GM21528 (cell line): ENCODE data around the gene TTLL6.

Source experiments
- ATAC-seq: cut with Tn5 transposase; IDR thresholded peaks from one replicate; pipeline ENCODE4 v1.9.1; 2021; ENCODE audit warnings: mild to moderate bottlenecking, moderate library complexity; ENCODE audit not compliant: unreplicated experiment, low FRiP score

Gene TTLL6

DNA sequence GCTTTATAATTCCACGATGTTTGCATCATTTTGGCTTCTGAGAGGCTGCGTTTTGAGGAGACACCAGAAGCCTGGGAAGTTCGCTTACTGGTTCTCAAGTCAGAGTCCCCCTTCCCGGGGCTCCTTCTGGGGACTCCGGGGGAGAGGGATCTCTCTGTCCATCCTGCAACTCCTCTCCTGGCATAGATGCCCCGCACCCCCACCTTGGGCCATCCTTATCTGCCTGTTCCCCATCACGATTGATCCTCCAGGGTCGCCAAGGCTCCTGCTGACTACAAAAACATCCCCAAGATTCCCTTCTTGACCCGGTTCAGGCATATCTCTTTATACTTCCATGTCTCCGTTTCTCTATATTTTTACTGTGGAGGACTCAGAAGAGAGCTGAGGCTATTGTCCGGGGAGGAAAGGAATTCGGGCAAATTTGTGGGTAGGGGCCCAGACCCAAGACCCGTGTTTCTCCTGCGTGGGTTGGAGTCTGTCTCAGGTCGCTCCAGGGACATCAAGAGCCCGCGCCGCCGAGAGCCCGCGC, 70.0 kb downstream of the TTLL6 start:
- no peak for ATAC-seq

- no peak for ATAC-seq
Measured at GRCh38 chr17:48745381-48746275, 71.4 kb downstream of the TTLL6 start.

DNA sequence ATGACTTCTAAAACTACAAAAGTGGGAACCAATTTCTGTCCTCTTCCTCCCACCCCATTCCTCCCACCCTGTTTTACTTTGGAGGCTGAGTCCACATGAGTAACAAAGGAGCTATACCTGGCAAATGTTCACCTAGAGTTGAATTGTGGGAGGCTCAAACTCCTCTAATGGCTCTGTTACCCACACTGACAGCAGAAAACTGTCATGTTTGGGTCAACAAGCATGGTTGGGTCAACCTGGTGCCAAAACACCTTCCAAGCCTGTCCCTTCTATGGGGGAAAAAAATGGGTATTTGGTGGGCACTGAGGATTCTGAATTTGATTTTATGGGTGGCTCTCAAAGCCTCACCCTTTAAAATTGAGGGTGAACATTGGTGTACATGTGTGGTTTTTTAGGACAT, 76.5 kb downstream of the TTLL6 start:
- no peak for ATAC-seq

GRCh38 chr17:48738803-48739526, 78.1 kb downstream of the TTLL6 start:
- ATAC-seq, result no peak

GRCh38 chr17:48738424-48738802, 78.6 kb downstream of the TTLL6 start:
- no peak for ATAC-seq

- ATAC-seq, result no peak
Measured at GRCh38 chr17:48737330-48738043, 79.5 kb downstream of the TTLL6 start.

DNA sequence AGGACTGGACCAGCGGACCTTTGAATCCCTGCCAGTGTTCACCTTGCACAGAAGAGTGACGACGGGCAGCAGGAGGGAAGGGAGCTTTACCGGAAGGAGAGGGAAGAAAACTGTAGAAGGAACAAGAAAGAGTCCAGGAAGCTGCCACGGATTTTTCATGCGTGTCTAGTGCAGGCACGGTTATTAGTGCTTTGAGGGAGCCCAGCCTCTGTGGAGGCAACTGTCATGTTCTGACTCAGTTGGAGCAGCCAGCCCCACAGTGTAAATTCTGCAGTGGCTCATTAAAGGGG, 82.0 kb downstream of the TTLL6 start:
- ATAC-seq, result no peak

- ATAC-seq, result no peak
Measured at GRCh38 chr17:48734333-48735061, 82.5 kb downstream of the TTLL6 start.

DNA sequence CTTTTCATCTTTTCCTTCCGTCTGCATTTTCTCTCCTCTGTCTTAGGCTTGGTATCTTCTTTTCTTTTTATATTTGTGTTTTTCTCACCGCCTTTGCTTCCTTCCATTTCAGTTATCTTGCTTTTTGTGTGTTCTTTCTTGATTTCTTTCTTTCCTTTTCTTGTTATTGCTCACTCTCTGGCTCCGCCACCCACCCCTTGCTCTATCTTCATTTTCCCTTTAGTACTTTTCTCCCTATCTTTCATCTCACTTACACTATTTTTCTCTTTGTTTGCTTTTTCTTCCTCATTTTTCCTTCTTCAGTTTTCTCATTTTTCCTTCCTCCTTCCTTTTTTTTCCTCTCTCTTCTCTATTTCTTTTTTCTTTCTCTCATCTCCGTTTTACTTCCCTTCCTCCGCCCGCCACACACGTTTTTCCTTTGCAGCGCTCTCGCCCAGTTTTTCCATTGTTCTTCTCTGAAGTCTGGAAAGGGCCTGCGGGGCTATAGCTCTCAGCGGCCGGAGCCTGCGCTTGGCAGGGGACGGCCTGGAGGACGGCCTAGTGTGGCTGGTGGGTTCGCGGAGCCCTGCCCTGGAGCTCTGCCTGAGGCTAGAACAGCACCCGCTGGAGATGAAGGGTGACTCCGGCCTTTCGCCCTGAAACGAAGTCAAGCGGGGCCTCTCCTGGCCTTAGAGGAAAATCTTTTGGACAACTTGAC, 83.2 kb downstream of the TTLL6 start:
- no peak for ATAC-seq

GRCh38 chr17:48732688-48733629, 84.1 kb downstream of the TTLL6 start:
- no peak for ATAC-seq

DNA sequence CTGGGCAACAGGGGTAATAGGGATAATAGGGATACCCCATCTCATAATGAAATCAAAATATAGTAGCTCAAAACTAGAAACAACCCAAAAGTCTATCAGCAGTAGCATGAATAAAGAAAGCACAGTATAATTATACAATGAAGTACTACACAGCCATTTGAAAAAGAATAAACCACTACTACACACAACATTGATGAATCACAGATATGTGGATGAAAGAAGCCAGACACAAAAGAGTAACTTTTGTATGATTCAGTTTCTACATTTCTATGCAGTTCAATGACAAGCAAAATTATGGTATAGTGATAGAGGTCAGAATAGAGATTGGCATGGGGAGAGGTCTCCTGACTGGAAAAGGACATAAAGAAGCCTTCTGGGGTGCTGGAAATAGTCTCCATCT, 85.7 kb downstream of the TTLL6 start:
- ATAC-seq, result no peak

GRCh38 chr17:48730240-48730550, 86.8 kb downstream of the TTLL6 start:
- ATAC-seq, result no peak

DNA sequence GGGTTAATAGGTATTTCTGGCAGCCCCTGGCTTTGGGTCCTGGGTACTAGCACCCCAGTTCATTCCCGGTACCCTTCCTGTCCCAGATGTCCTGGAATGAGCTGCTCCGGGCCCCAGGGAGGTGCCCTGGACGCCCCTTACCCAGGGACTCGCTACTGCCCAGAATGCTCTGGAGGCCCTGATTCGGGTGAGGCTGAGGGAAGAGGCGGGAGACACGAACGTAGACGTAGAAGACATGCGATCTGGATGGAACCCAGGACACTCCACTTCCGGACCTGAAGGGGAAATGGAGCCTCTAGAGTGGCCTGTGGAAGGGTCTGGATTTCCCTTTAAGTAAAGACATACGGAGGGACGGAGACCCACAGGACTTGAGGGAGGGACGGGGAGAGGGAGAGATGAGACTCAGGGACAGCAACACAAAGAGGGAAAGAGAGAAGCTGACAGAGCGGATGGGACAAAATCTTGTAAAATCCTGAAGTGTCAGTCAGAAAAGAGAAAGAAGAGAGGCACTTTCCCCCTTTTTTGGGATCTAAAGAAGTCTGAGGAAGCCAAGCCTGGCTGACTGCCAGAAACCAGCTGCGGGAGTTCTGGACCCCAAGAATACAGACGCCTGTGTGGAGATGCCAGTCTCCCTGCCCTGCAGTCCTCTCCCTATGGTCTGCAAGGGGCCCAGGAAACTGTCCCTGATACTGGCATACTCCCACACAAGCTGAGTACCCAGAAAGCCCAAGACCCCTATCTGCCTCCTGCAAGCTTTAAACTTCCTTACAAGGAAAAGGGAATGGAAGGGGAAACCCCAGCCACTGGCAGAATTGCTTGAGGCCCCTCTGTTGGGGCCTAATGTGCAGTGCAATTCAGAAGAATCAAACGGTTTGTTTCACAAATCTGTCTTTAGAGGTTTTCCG, 87.4 kb downstream of the TTLL6 start:
- ATAC-seq, result no peak

GRCh38 chr17:48728232-48729231, 88.5 kb downstream of the TTLL6 start, which contains the start of gene HOXB13:
TSS of gene HOXB13 (minus strand) at chr17:48728750. CDS start at chr17:48728593, 157 bp downstream.
- no peak for ATAC-seq

- no peak for ATAC-seq
Measured at GRCh38 chr17:48727415-48728175, 89.4 kb downstream of the TTLL6 start.

DNA sequence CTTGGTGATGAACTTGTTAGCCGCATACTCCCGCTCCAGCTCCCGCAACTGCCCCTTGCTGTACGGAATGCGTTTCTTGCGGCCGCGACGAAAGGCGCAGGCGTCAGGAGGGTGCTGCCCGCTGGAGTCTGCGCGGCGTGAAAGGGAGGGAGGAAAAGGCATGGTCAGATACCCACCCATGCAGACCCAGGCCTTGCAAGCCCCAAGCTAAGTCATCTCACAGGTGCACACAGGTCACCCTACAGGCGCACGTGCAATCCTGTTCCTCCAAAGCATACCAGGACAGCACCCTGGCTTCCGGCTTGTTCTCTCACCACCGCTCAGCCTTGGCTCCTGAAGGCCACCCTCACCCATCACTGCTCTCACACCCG, 90.1 kb downstream of the TTLL6 start:
- ATAC-seq, result no peak
